Lung (tissue), 12 donors: ENCODE results near the gene TBCCD1. TPM values are rescaled to one million over a fixed set of nuclear protein-coding genes. Genes with fewer than 3 reads are reported as not detected.
A peak's percentile ranks its signal among the peaks of the same experiment; 100 is the strongest.

Experiments
- ATAC-seq: fragments of 200-7000 bp; cut with Tn5 transposase; one replicate; pipeline ENCODE4 v1.9.1; 2020; ENCODE audit warnings: moderate number of reproducible peaks; ENCODE audit not compliant: insufficient read depth, low FRiP score
- DNase-seq, 3 donors: peaks; one replicate each; pipeline ENCODE4 v3.0.0-alpha.2; 2013 to 2017
- H3K27ac ChIP-seq, 2 donors: one replicate each; pipeline ENCODE4 v1.5.1; 2013; ENCODE audit warnings: mild to moderate bottlenecking in 2 of 2, moderate library complexity in 2 of 2, control low read depth in 1 of 2, inconsistent platforms in 1 of 2, low read depth in 1 of 2, low read length in 1 of 2
- H3K27me3 ChIP-seq, 3 donors: one replicate each; pipeline ENCODE4 v1.5.1; 2013; ENCODE audit warnings: low read length in 2 of 3; ENCODE audit not compliant: control insufficient read depth in 3 of 3, insufficient read depth in 3 of 3
- H3K36me3 ChIP-seq, 4 donors: one replicate each; pipeline ENCODE4 v1.5.1; 2013; ENCODE audit warnings: low read length in 4 of 4, mild to moderate bottlenecking in 1 of 4, moderate library complexity in 1 of 4; ENCODE audit not compliant: control insufficient read depth in 4 of 4, insufficient read depth in 4 of 4
- H3K4me1 ChIP-seq, 5 donors: one replicate each; pipeline ENCODE4 v1.5.1; 2013; ENCODE audit warnings: low read length in 5 of 5, mild to moderate bottlenecking in 2 of 5, moderate library complexity in 1 of 5; ENCODE audit not compliant: control insufficient read depth in 5 of 5, insufficient read depth in 5 of 5
- H3K4me3 ChIP-seq: one replicate; pipeline ENCODE4 v1.5.1; 2013; ENCODE audit warnings: mild to moderate bottlenecking, control low read depth, moderate library complexity
- H3K9ac ChIP-seq, 2 donors: one replicate each; pipeline ENCODE4 v1.5.1; 2013; ENCODE audit warnings: low read length in 2 of 2, control low read depth in 1 of 2; ENCODE audit not compliant: insufficient read depth in 1 of 2
- H3K9me3 ChIP-seq, 4 donors: one replicate each; pipeline ENCODE4 v1.5.1; 2013; ENCODE audit warnings: low read length in 3 of 4, mild to moderate bottlenecking in 1 of 4, moderate library complexity in 1 of 4; ENCODE audit not compliant: control insufficient read depth in 4 of 4, insufficient read depth in 3 of 4
- WGBS, 2 donors: extraction: QIAGEN DNeasy Blood & Tissue Kit; methylation state at CpG; one replicate each; pipeline ENCODE4 v1.1.7; 2013; 5-methylcytosine and 5-hydroxymethylcytosine counted together
- polyA plus RNA-seq, 2 donors: library from polyadenylated mRNA; stranded (reverse); fragments of 200-250 nt; gene quantifications; one replicate each; pipeline ENCODE4 v1.2.1, GENCODE V29; 2013
- total RNA-seq, 2 donors: library from RNA; depleted of rRNA in 1 of 2; stranded (reverse); fragments of >200 nt in 1 of 2; gene quantifications; one replicate each; pipeline ENCODE4 v1.2.1, GENCODE V29; 2014 to 2021
- TF ChIP-seq, protein P1 (sequence below): IDR thresholded peaks from 2 replicates; pipeline ENCODE4 v1.5.1; 2012; ENCODE audit warnings: mild to moderate bottlenecking; ENCODE audit errors: control extremely low read depth, extremely low read depth
- donor health status: control.
- donor health status: control.
- donor health status: Bipolar disorder and iron deficiency.
- donor health status: healthy.
- donor health status: DM: yes; HTN: yes; CAD: no.

TBCCD1 gene
- total and polyA plus RNA-seq, 4 donors, result 3.2 to 17.3 (median 7.5) TPM

DNA sequence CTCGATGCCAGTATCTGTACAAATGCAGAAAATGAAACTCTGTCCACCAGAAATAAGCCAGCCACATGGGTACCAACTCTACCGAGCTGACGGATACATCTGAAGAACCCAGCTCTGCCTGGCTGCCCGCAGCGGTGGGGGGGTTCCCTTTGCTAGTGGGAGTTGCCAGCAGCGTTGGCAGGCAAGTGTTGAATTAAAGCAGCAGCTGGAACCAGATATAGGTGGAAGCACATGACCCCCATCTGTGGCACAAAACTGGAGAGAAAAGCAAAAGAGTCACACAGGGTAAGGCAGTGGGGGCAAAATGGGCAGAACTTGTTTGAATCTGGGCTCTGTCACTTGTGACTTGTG lies 40.9 kb downstream of the TBCCD1 start:
- Histone ChIP-seq H3K9me3 (no peaks in the 10 kb centered on the region), H3K36me3 (no peaks in the 10 kb centered on the region), H3K27ac (no peak overlapping the region), H3K4me3 (no peak overlapping the region), H3K27me3 (no peaks in the 10 kb centered on the region), H3K9ac (no peak overlapping the region), H3K4me1 (peaks cover 0 to 9% (median 0%) of the 10 kb centered on the region in 5 donors)
- DNase-seq (no peak), ATAC-seq (no peak)
- TF ChIP-seq, protein P1, sequence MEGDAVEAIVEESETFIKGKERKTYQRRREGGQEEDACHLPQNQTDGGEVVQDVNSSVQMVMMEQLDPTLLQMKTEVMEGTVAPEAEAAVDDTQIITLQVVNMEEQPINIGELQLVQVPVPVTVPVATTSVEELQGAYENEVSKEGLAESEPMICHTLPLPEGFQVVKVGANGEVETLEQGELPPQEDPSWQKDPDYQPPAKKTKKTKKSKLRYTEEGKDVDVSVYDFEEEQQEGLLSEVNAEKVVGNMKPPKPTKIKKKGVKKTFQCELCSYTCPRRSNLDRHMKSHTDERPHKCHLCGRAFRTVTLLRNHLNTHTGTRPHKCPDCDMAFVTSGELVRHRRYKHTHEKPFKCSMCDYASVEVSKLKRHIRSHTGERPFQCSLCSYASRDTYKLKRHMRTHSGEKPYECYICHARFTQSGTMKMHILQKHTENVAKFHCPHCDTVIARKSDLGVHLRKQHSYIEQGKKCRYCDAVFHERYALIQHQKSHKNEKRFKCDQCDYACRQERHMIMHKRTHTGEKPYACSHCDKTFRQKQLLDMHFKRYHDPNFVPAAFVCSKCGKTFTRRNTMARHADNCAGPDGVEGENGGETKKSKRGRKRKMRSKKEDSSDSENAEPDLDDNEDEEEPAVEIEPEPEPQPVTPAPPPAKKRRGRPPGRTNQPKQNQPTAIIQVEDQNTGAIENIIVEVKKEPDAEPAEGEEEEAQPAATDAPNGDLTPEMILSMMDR, result no peak
- WGBS, 2 donors, result 72 to 74% methylated on average over 6 of the region's 6 CpGs

DNA sequence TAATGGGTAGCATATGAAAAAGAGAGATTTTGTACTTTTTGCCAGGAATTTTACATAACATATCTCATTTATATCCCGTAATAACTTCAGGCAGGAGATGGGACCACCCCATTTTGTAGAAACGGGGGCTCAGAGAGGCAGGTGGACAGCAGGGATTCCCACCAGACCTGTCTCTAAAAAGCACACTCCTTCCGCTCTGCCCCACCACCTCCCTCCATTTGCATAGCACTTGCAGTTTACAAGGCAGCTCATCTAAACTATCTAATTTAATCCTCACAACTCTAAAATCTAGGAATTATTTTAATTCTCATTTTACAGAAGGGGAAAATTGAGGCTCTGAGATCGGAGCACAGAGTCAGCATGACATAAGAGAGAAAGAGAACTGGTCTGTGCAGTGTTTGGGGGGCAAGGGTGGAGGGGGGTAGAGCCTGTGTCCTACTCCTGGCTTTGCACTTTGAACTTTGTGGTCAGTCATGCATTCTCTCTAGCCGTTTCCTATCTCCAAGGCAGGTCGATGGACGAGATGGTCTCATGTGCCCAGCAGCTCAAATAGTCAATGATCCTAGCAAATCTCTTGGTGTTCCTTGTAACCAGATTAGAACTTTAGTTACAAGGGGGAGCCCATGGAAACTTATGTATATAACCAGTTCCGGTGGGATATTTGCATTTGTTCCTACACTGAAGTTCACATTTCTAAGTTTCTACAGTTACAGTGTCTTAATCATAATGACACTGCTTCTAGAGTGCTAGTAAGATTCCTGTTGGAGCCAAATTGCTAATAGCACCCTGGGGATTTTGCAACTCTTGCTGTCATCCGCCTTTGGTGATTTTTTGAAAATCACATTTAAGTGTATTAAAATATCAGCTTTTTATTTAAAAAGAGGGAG lies 41.5 kb downstream of the TBCCD1 start:
- ATAC-seq (no peak), DNase-seq (peak in 1 of 3 donors; percentile 24)
- Histone ChIP-seq H3K9ac (no peak overlapping the region), H3K4me1 (peaks cover 0 to 6% (median 0%) of the 10 kb centered on the region in 5 donors), H3K36me3 (no peaks in the 10 kb centered on the region), H3K27me3 (no peaks in the 10 kb centered on the region), H3K9me3 (no peaks in the 10 kb centered on the region), H3K4me3 (no peak overlapping the region), H3K27ac (no peak overlapping the region)
- WGBS, 2 donors, result 77 to 79% methylated on average over 9 of the region's 9 CpGs
- TF ChIP-seq, protein P1, result no peak

DNA sequence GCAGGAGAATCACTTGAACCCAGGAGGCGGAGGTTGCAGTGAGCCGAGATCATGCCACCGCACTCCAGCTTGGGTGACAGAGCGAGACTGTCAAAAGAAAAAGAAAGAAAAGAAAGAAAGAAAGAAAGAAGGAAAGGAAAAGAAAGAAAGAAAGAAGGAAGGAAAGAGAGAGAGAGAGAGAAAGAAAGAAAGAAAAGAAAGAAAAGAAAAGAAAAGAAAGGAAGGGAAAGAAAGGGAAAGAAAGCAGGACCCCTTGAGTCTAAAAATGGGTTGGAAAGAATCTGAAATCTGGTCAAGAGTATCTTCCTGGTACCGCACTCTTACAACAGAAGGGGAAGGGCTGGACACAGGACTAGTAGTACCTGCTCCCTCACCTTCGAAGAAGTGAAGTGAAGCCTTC lies 42.5 kb downstream of the TBCCD1 start:
- 92 to 94% methylated on average over 6 of the region's 6 CpGs for WGBS, 2 donors
- TF ChIP-seq, protein P1, result no peak
- Histone ChIP-seq H3K27me3 (no peaks in the 10 kb centered on the region), H3K4me1 (no peaks in the 10 kb centered on the region), H3K4me3 (no peak overlapping the region), H3K9ac (no peak overlapping the region), H3K36me3 (no peaks in the 10 kb centered on the region), H3K9me3 (no peaks in the 10 kb centered on the region), H3K27ac (no peak overlapping the region)
- DNase-seq, result no peak
- ATAC-seq, result no peak
